Stimulated activated memory B cell treated with anti-CD40 and anti-IgM and Interleukin-4, amounts not matched to agents 10 μg/mL and 1 μg/mL and 100 μg/mL, for 72 hours (primary cell): ENCODE results near the gene AXIN2.
"Not testable (repeated sequence)": the region's sequence is repeated elsewhere in the genome, so short reads cannot be mapped to it uniquely, and the experiment has no call there.

ENCODE experiments used
- ATAC-seq: fragments of 150-1000 bp; cut with Tn5 transposase; 2 replicates; pipeline ENCODE4 v1.10.0; 2021
- H3K27ac Mint-ChIP-seq: one replicate; pipeline ENCODE4 v1.8.0; 2022; ENCODE audit warnings: mild to moderate bottlenecking, mixed read lengths
- H3K27me3 Mint-ChIP-seq: one replicate; pipeline ENCODE4 v1.8.0; 2022; ENCODE audit warnings: mixed read lengths
- H3K36me3 Mint-ChIP-seq: one replicate; pipeline ENCODE4 v1.8.0; 2022; ENCODE audit warnings: mixed read lengths
- H3K4me1 Mint-ChIP-seq: one replicate; pipeline ENCODE4 v1.8.0; 2022; ENCODE audit warnings: mixed read lengths
- H3K4me3 Mint-ChIP-seq: one replicate; pipeline ENCODE4 v1.8.0; 2022; ENCODE audit warnings: mild to moderate bottlenecking, moderate library complexity, mixed read lengths
- H3K9me3 Mint-ChIP-seq: one replicate; pipeline ENCODE4 v1.8.0; 2022; ENCODE audit warnings: mixed read lengths

Gene AXIN2

DNA sequence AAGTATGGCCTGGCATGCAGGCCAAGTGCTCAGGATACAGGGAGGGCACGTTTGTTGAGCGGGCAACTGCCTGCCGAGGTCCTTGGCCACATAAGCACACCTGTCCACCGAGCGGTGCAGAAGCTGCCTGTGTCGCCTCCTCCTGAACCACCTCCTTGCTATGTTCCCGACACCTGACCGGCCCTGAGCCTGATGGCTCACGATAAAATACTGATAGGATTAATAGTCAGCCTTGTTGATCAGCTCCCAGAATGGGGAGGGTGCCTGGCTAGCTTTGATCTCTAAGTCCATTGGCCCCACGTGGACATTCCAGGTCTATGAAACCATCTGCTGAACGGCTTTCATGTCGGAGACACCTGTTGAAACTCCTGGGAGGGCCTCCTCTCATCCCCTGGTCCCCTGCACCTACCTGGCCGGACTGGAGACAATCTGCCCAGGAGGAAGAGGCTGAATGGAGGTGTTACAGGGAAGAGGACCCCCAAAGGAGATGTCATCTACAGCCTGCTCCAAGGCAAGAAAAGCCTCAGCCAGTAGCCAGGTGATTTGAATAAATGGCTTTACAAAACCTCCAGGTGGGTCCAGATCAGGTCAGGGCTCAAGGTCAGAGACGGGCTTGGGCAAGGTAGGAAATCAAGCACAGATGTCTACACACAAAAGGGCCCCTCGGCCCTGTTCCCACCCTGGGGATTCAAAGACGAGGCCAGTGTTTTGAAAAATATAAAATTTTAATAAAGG lies 33.4 kb downstream of the AXIN2 start:
- Mint-ChIP-seq H3K27me3 (no peaks in the 10 kb centered on the region), H3K27ac (no peak overlapping the region), H3K4me3 (no peak overlapping the region), H3K36me3 (no peaks in the 10 kb centered on the region), H3K4me1 (no peaks in the 10 kb centered on the region), H3K9me3 (no peaks in the 10 kb centered on the region)
- ATAC-seq: no peak

DNA sequence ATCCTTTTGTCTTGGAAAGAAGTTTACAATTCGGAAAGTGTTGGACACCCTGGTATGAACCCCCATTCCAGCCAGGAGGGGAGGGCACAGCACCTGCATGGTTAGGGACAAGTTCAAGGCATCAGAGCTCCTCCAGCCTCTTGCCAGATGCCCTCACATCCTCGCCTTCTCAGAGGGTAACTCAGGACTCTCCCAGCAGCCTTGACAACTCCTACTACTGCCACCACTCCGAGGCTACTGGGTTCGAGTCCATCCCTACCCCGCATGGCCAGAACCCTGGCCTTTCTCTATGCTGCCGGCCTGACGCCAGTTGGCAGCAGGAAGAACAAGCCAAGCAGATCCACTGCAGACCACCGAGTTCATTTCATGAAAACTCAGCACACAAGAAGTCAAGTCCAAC lies 34.1 kb downstream of the AXIN2 start:
- no peak overlapping the region for H3K27ac Mint-ChIP-seq

DNA sequence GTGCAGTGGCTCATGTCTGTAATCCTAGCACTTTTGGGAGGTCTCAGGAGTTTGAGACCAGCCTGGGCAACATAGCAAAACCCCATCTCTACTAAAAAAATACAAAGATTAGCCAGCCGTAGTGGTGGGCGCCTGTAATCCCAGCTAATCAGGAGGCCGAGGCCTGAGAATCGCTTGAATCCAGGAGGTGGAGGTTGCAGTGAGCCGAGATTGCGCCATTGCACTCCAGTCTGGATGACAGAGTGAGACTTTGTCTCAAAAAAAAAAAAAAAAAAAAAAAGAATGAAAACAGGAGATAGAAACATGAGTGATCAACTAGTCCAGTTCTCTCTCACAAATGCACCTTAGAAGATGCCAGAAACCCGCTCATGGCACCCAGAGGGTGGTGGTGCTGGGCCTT lies 34.6 kb downstream of the AXIN2 start:
- H3K36me3 Mint-ChIP-seq, H3K27ac Mint-ChIP-seq, H3K4me3 Mint-ChIP-seq, H3K4me1 Mint-ChIP-seq, H3K27me3 Mint-ChIP-seq, ATAC-seq, H3K9me3 Mint-ChIP-seq: not testable (repeated sequence)

More for the DNA sequence above, 34.1 kb downstream of the AXIN2 start:
- ATAC-seq: peak; percentile 34
- no peaks in the 10 kb centered on the region for H3K4me1 Mint-ChIP-seq
- no peak overlapping the region for H3K4me3 Mint-ChIP-seq
- no peaks in the 10 kb centered on the region for H3K36me3 Mint-ChIP-seq
- no peaks in the 10 kb centered on the region for H3K9me3 Mint-ChIP-seq
- H3K27me3 Mint-ChIP-seq: no peaks in the 10 kb centered on the region

DNA sequence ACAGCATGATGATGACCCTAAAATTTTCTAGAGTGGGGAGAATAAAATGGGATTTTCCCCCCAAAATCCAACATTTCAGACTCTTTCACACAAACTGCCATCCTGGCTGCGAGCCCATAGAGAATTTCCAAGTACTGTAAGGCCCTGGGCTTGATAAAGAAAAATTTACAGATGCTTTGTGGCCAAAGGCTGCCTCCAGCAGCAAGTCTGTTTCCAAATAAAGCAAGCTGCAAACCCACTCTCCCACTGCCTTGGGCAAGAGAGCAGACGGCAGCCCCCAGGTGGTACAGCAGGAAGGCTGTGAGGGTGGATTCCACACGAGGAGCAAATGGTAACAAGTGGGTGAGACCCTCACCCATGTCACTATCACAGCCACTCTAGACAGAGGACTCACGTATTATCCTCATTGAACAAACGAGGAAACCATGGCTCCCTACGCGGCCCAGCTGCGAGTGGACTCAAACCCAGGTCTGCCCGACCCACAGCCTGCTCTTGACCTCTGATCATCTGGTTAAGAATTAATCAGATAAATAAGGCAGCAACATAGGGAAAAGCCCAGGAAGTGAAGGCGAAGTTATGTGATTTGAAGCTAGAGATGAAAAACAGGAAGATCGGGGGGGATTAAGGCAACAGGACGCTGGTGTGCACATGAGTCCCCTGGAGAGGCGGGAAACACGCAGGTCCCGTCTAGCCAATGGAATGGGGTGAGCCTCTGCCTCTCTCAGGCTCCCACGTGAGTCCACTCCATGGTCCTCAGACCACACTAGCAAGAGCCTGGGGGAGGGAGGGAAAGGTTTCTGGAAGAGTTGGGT lies 37.4 kb downstream of the AXIN2 start:
- Mint-ChIP-seq H3K27ac (no peak overlapping the region), H3K27me3 (peaks cover 9% of the 10 kb centered on the region), H3K4me1 (no peaks in the 10 kb centered on the region), H3K9me3 (no peaks in the 10 kb centered on the region), H3K4me3 (no peak overlapping the region), H3K36me3 (no peaks in the 10 kb centered on the region)
- ATAC-seq: no peak

DNA sequence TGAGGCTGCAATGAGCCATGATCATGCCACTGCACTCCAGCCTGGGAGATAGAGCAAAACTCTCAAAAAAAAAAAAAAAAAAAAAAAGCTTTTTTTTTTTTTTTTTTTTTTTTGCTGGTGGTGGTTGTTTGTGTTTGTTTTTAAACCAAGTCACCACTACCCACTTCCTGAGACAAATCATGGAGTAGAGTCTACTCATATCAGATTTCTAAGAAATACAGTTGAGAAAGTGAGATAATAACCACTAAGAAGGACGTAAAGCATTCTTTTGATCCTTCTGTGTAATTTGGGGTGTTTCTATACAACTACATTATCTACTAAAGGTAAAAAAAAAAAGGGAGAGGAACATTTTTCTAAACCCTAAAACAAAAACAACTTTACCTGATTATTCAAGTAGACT lies 38.0 kb downstream of the AXIN2 start:
- no peak for ATAC-seq
- peaks cover 9% of the 10 kb centered on the region for H3K27me3 Mint-ChIP-seq

DNA sequence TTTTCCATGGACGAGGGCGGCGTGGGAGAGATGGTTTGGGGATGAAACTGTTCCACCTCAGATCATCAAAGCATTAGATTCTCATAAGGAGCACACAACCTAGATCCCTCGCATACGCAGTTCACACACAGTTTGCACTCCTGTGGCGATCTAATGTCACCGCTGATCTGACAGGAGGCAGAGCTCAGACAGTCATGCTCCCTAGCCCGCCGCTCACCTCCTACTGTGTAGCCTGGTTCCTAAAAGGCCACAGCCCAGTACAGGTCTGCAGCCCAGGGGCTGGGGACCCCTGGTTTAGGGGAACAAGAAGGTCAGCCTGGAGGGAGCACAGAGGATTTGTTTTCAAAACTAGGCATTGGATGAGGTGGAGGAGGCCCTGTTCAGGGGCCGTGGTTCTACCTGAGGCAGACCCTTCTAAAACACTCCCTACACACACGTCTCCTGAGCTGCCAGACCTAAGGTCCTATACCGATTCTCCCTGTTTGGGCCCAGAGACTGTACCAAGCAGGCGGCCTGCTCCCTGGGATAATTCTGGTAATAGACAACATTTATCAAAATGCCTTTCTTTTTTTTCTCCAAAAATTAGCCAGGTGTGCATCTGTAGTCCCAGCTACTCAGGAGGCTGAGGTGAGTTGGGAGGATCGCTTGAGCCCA lies 38.6 kb downstream of the AXIN2 start:
- H3K4me3 Mint-ChIP-seq: no peak overlapping the region
- H3K27me3 Mint-ChIP-seq: peaks cover 13% of the 10 kb centered on the region
- ATAC-seq: no peak
- H3K4me1 Mint-ChIP-seq: no peaks in the 10 kb centered on the region
- no peaks in the 10 kb centered on the region for H3K36me3 Mint-ChIP-seq
- no peak overlapping the region for H3K27ac Mint-ChIP-seq
- H3K9me3 Mint-ChIP-seq: peaks cover under 1% of the 10 kb centered on the region

More for the DNA sequence above, 38.0 kb downstream of the AXIN2 start:
- Mint-ChIP-seq H3K27ac (no peak overlapping the region), H3K36me3 (no peaks in the 10 kb centered on the region), H3K4me3 (no peak overlapping the region), H3K4me1 (no peaks in the 10 kb centered on the region), H3K9me3 (no peaks in the 10 kb centered on the region)

DNA sequence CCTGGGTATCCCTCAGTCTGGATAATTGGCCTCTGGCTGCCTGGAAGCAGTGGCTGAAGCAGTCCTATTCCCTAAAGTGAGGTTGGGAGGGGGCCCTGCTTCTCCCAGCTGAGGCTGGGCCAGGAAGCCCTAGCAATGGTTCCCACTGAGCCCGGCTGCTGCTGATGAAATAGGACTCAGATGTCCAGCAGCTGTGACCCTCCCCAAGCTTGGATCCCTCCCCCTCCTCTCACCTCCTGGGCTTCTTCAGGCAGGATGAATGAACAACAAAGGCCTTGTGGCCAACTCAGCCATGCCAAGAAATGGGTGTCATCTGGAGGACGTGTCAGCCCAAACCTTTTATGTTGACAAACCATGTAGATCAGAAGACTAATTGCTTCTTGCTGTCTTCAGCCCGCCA lies 42.0 kb downstream of the AXIN2 start:
- H3K4me3 Mint-ChIP-seq: no peak overlapping the region
- ATAC-seq: no peak
- H3K4me1 Mint-ChIP-seq: no peaks in the 10 kb centered on the region
- H3K27ac Mint-ChIP-seq: no peak overlapping the region
- H3K36me3 Mint-ChIP-seq: no peaks in the 10 kb centered on the region
- H3K27me3 Mint-ChIP-seq: peaks cover 36% of the 10 kb centered on the region
- peaks cover 2% of the 10 kb centered on the region for H3K9me3 Mint-ChIP-seq

DNA sequence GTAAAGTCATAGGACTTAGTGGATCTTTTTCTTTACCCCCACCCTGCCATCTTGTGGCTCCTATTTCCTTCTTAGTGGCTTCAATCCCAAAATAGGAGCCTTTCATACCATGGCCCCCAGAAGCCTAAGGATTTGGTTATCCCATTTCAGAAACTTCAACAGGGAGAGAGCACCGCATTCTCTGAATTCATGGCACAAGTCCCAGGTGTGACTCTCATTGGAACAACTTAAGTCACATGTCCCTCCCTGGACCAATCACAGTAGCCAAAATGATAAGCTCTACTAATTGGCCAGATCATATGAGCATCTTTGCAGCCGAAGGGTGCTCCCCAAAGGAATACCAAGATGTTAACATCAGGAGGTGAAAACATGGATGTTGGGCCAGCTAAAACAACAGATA lies 43.2 kb downstream of the AXIN2 start:
- H3K27me3 Mint-ChIP-seq: peaks cover 36% of the 10 kb centered on the region
- no peak overlapping the region for H3K4me3 Mint-ChIP-seq
- no peak overlapping the region for H3K27ac Mint-ChIP-seq
- H3K36me3 Mint-ChIP-seq: no peaks in the 10 kb centered on the region
- no peak for ATAC-seq
- H3K9me3 Mint-ChIP-seq: peaks cover 2% of the 10 kb centered on the region
- H3K4me1 Mint-ChIP-seq: no peaks in the 10 kb centered on the region

DNA sequence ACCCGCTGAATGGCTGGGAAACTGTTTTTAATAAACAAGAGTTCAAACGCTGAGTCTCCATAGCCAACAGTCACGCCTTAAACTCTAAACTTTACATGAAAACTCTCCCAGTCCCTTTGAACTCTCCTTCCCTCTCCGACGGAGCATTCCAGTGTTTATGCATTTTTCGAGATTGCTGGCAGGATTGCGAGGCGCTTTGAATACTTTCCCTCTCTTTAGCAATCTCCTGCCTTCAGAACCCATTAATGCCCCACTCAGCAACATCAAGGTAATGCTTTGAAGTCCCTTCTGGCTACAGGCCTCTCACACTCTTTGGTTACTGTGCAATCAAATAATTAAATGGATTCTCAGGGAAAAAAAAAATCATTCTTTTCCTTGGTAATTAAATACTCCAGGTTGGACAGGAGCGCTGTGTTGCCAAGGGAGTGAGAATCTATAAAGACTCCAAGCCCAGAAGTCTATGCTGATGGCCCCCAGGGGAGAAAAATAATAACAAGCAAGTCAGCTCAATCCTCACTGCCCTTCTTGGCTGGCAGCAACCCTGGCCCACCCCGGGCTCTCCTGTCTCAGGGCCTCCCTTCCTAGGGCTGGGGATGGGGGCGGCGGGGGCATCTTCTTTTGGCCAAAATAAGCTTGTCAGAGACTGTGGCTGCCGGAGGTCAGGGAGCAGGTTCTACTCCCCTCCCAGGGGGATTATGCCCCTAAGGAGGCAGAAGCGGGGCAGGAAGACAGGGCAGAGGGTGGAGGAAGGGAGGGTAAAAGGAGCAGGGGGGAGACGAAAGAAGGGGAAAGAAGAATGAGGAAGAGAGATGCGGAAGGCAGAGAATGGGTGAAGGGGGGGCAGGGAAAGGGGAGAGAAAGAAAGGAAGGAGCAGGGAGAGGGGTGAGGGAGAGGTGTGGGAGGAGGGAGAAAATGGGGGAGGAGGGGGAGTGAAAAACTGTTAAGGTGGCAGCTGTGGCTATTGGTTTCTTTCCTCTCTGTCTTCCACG lies 45.2 kb downstream of the AXIN2 start:
- Mint-ChIP-seq H3K4me3 (no peak overlapping the region), H3K27ac (no peak overlapping the region), H3K9me3 (peaks cover 2% of the 10 kb centered on the region), H3K27me3 (peaks cover 44% of the 10 kb centered on the region), H3K36me3 (no peaks in the 10 kb centered on the region), H3K4me1 (no peaks in the 10 kb centered on the region)
- no peak for ATAC-seq

DNA sequence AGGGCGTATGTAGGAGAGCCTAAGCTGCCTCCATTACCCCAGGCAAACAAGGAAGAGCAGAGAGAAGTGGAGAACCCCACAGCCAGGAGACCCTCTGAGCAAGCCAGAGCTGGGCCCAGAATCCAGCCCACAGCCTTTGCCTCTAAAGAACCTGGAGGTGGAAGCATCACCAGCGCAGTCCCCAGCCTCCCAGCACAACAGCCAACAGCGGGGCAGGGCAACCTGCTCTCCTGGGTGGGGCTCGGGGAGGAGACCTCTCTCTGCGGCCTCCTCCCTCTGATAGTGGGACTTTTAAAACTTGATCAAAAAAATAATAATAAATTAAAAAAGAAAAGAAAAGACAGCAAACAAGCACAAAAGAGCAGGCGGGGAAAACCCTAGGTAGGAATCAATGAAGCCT lies 45.9 kb downstream of the AXIN2 start:
- Mint-ChIP-seq H3K4me3 (no peak overlapping the region), H3K36me3 (no peaks in the 10 kb centered on the region), H3K27me3 (peaks cover 39% of the 10 kb centered on the region), H3K4me1 (no peaks in the 10 kb centered on the region), H3K27ac (no peak overlapping the region), H3K9me3 (peaks cover 5% of the 10 kb centered on the region)
- no peak for ATAC-seq

DNA sequence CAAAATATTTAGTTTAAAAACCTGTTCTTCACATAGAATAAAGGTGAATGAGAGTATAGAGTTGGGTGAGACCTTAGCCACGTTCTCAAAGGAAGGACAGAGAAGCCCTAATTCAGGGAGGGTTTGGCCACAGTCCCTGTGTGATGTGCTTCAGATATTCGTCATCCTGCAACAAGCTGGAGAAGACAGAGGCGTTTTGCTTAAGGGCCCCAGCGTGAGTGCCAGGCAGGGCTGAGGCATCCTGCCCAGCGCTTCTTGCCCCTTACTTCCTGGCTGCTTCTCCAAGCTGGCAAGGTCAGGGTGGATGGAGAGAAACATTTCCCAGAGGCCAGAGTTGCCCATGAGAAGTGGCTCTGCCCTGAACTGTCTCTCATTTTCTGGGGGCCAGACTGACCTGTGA lies 46.9 kb downstream of the AXIN2 start:
- Mint-ChIP-seq H3K27me3 (peaks cover 39% of the 10 kb centered on the region), H3K4me1 (no peaks in the 10 kb centered on the region), H3K4me3 (no peak overlapping the region), H3K9me3 (peaks cover 5% of the 10 kb centered on the region), H3K36me3 (no peaks in the 10 kb centered on the region), H3K27ac (no peak overlapping the region)
- no peak for ATAC-seq

DNA sequence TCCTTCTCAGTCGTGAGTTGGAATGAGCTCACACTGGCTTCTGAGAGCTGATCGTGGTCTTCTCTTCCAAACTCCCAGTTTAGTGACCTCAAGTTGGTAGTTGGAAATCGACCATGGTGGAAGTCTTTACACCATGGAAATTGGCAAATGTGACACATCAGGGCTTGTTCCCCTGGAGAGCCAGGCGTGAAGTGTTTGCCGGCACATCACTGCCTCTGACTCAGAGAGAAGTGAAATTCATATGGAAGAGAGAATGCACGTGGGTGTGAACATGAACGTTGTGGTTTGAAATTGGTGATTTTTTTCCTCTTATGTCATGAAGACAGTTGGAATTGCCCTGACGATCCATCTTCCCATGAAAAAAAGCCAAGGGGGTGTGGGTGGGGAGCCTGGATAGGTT lies 47.4 kb downstream of the AXIN2 start:
- no peak for ATAC-seq
- Mint-ChIP-seq H3K4me3 (no peak overlapping the region), H3K27me3 (peaks cover 39% of the 10 kb centered on the region), H3K4me1 (no peaks in the 10 kb centered on the region), H3K27ac (no peak overlapping the region), H3K9me3 (peaks cover 5% of the 10 kb centered on the region), H3K36me3 (no peaks in the 10 kb centered on the region)

DNA sequence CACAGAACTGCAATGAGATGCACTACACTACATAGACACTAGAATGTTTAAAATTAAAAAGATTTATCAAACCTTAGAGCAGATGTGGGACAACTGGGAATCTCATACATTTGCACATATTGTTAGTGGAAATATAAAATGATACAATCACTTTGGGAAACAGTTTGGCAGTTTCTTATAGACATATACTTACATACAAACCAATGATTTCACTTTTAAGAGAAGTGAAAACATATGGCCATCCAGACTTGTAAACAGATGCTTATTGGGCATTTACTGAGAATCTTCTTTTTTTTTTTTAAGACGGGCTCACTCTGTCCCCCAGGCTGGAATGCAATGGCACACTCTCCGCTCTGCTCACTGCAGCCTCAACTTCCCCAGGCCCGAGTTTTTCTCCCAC lies 50.1 kb downstream of the AXIN2 start:
- H3K36me3 Mint-ChIP-seq: no peaks in the 10 kb centered on the region
- H3K27me3 Mint-ChIP-seq: peaks cover 32% of the 10 kb centered on the region
- no peak for ATAC-seq
- no peak overlapping the region for H3K4me3 Mint-ChIP-seq
- no peaks in the 10 kb centered on the region for H3K4me1 Mint-ChIP-seq
- H3K27ac Mint-ChIP-seq: no peak overlapping the region
- peaks cover 5% of the 10 kb centered on the region for H3K9me3 Mint-ChIP-seq

DNA sequence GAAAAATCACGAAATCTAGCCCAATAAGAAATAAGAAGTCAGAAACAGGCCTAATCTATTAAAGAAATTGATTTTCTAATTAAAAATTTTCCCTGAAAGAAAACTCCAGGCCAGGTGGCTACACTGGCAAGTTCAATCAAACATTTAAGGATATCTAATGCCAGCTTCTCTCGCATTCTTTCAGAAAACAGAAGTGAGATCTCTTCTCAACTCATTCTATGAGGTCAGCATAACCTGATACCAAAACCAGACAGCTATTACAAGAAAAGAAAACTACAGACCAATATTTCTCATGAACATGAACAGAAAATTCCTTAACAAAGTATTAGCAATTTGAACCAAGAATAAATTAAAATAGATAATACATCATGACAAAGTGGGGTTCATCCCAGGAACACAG lies 52.4 kb downstream of the AXIN2 start:
- no peaks in the 10 kb centered on the region for H3K4me1 Mint-ChIP-seq
- no peak for ATAC-seq
- peaks cover 24% of the 10 kb centered on the region for H3K27me3 Mint-ChIP-seq
- no peak overlapping the region for H3K4me3 Mint-ChIP-seq
- peaks cover 6% of the 10 kb centered on the region for H3K9me3 Mint-ChIP-seq
- no peaks in the 10 kb centered on the region for H3K36me3 Mint-ChIP-seq
- H3K27ac Mint-ChIP-seq: no peak overlapping the region

DNA sequence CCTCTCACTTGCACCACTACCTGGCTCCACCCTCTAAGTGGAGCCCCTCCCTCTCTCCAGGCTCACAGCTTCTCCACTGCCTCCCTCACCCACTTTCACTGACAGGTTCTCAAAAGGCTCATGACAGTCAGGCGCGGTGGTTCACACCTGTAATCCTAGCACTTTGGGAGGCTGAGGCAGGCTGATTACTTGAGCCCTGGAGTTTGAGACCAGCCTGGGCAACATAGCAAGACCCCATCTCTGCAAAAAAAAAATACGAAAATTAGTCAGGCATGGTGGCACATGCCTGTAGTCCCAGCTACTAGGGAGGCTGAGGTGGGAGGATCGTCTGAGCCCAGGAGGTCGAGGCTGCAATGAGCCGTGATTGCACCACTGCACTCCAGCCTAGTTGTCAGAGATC lies 56.8 kb downstream of the AXIN2 start:
- H3K27me3 Mint-ChIP-seq: peaks cover 23% of the 10 kb centered on the region
- ATAC-seq, H3K4me3 Mint-ChIP-seq: not testable (repeated sequence)

More for the DNA sequence above, 56.8 kb downstream of the AXIN2 start:
- H3K4me1 Mint-ChIP-seq, H3K27ac Mint-ChIP-seq, H3K9me3 Mint-ChIP-seq, H3K36me3 Mint-ChIP-seq: not testable (repeated sequence)
